MCF 10A (cell line): ENCODE measurements around the gene SSH2. TPM values are rescaled to one million over a fixed set of nuclear protein-coding genes. Genes with fewer than 3 reads are reported as not detected.
A peak's percentile ranks its signal among the peaks of the same experiment; 100 is the strongest.

ENCODE experiments used
- BruUV-seq: library from RNA; stranded (reverse); fragments of 400-500 nt; replicated peaks from 2 replicates; lab custom pipeline; 2021; lab: Mats Ljungman, UMichigan
- CTCF ChIA-PET: fragments of 300-600 bp; sonication (Branson Sonifier 250); formaldehyde crosslinking; extraction: SDS; loops from one replicate; lab custom pipeline; 2021; ENCODE audit warnings: antibody characterized with exemption, inconsistent platforms; lab: Yijun Ruan, JAX
- POLR2A ChIA-PET: fragments of 300-600, 350-650 bp; sonication (Branson Sonifier 250); formaldehyde crosslinking; extraction: SDS; loops from one replicate; lab custom pipeline; 2020; ENCODE audit warnings: antibody characterized with exemption, inconsistent platforms; lab: Yijun Ruan, JAX
- DNase-seq: peaks from one replicate; pipeline ENCODE4 v3.0.0-alpha.2; 2018; ENCODE audit not compliant: unreplicated experiment
- H3K27ac Mint-ChIP-seq: one replicate; pipeline ENCODE4 v1.8.0; 2022; ENCODE audit warnings: mild to moderate bottlenecking, low read depth, mixed read lengths; ENCODE audit not compliant: unreplicated experiment
- H3K27me3 Mint-ChIP-seq: one replicate; pipeline ENCODE4 v1.8.0; 2022; ENCODE audit warnings: mixed read lengths; ENCODE audit not compliant: insufficient read depth, unreplicated experiment
- H3K36me3 Mint-ChIP-seq: one replicate; pipeline ENCODE4 v1.8.0; 2022; ENCODE audit warnings: mild to moderate bottlenecking, moderate library complexity, mixed read lengths; ENCODE audit not compliant: insufficient read depth, unreplicated experiment
- H3K4me1 Mint-ChIP-seq: one replicate; pipeline ENCODE4 v1.8.0; 2022; ENCODE audit warnings: mixed read lengths; ENCODE audit not compliant: insufficient read depth, unreplicated experiment
- H3K4me3 Mint-ChIP-seq: one replicate; pipeline ENCODE4 v1.8.0; 2022; ENCODE audit warnings: mild to moderate bottlenecking, moderate library complexity, mixed read lengths; ENCODE audit not compliant: unreplicated experiment
- H3K9me3 Mint-ChIP-seq: one replicate; pipeline ENCODE4 v1.8.0; 2022; ENCODE audit warnings: mixed read lengths; ENCODE audit not compliant: unreplicated experiment
- CTCF ChIP-seq: fragments of 200-600 bp; IDR thresholded peaks from one replicate; pipeline ENCODE4 v1.8.0; 2022; ENCODE audit warnings: antibody characterized with exemption, mild to moderate bottlenecking; ENCODE audit not compliant: unreplicated experiment
- intact Hi-C: fragments of 100-400 bp; cut with micrococcal nuclease; formaldehyde crosslinking; loops from 2 replicates; pipeline ENCODE4 v1.14.1; 2022
- total RNA-seq: library from RNA; stranded (reverse); gene quantifications from 2 replicates; pipeline ENCODE4 v1.2.3, GENCODE V29; 2022

The SSH2 gene
- total RNA-seq, 1 experiment from 2014 or later, result 21.9 TPM

GRCh38 chr17:29649359-29649758, 280.7 kb downstream of the SSH2 start:
- peaks cover 17% of the 10 kb centered on the region for H3K4me1 Mint-ChIP-seq
- TF ChIP-seq CTCF, result no peak
- no peaks in the 10 kb centered on the region for H3K9me3 Mint-ChIP-seq
- no peak overlapping the region for H3K4me3 Mint-ChIP-seq
- H3K36me3 Mint-ChIP-seq, result peaks cover 13% of the 10 kb centered on the region
- no peak for DNase-seq
- ChIA-PET POLR2A (no interaction called here), CTCF (no interaction called here)
- intact Hi-C loops, result no loop called here
- H3K27ac Mint-ChIP-seq, result no peak overlapping the region
- no peaks in the 10 kb centered on the region for H3K27me3 Mint-ChIP-seq
- BruUV-seq, result no TSS peak

GRCh38 chr17:29648005-29648404, 282.0 kb downstream of the SSH2 start:
- intact Hi-C loops, result no loop called here
- POLR2A ChIA-PET, result interaction anchor here (1.2 to 1.4 kb wide), 2 partner anchors 9 to 64 kb away, joined by 3 to 4 read pairs; no protein-coding TSS in a partner anchor
- Mint-ChIP-seq H3K27ac (no peak overlapping the region), H3K4me1 (peaks cover 17% of the 10 kb centered on the region), H3K4me3 (no peak overlapping the region), H3K36me3 (peaks cover 14% of the 10 kb centered on the region), H3K27me3 (no peaks in the 10 kb centered on the region), H3K9me3 (no peaks in the 10 kb centered on the region)
- no peak for DNase-seq
- TF ChIP-seq CTCF, result no peak
- no TSS peak for BruUV-seq
- CTCF ChIA-PET, result interaction anchor here (0.6 to 1.4 kb wide), 5 partner anchors 9 to 257 kb away, joined by 3 to 6 read pairs (median 3); no protein-coding TSS in a partner anchor

- DNase-seq, result peak; percentile 63
- BruUV-seq, result no TSS peak
- H3K4me3 Mint-ChIP-seq, result peak overlapping the region; percentile 45
- intact Hi-C loops, result no loop called here
- peaks cover 19% of the 10 kb centered on the region for H3K36me3 Mint-ChIP-seq
- H3K9me3 Mint-ChIP-seq, result no peaks in the 10 kb centered on the region
- H3K4me1 Mint-ChIP-seq, result peaks cover 21% of the 10 kb centered on the region
- peak overlapping the region; percentile 87 for H3K27ac Mint-ChIP-seq
- ChIA-PET CTCF (interaction anchor here (0.7 to 0.8 kb wide), 2 partner anchors 59 to 278 kb away, joined by 3 to 6 read pairs; no protein-coding TSS in a partner anchor), POLR2A (interaction anchor here (0.6 to 2.0 kb wide), 10 partner anchors 17 to 285 kb away, joined by 3 to 11 read pairs (median 4); partner anchors contain the start of gene SSH2)
- TF ChIP-seq CTCF, result no peak
- H3K27me3 Mint-ChIP-seq, result no peaks in the 10 kb centered on the region
Measured at GRCh38 chr17:29645515-29646051, 284.4 kb downstream of the SSH2 start.

- peaks cover 19% of the 10 kb centered on the region for H3K36me3 Mint-ChIP-seq
- ChIA-PET POLR2A (interaction anchor here (0.7 to 1.9 kb wide), 4 partner anchors 11 to 286 kb away, joined by 3 to 6 read pairs (median 4); partner anchors contain the start of gene SSH2), CTCF (interaction anchor here (0.7 to 2.9 kb wide), 4 partner anchors 20 to 287 kb away, joined by 3 to 20 read pairs (median 10); partner anchors contain the start of gene SSH2)
- no peaks in the 10 kb centered on the region for H3K27me3 Mint-ChIP-seq
- peaks cover 36% of the 10 kb centered on the region for H3K4me1 Mint-ChIP-seq
- BruUV-seq, result no TSS peak
- TF ChIP-seq CTCF, result no peak
- peak overlapping the region; percentile 87 for H3K27ac Mint-ChIP-seq
- no peak overlapping the region for H3K4me3 Mint-ChIP-seq
- no peak for DNase-seq
- no peaks in the 10 kb centered on the region for H3K9me3 Mint-ChIP-seq
- intact Hi-C loops, result no loop called here
Measured at GRCh38 chr17:29643817-29644160, 286.2 kb downstream of the SSH2 start.
